VCaP (cell line): ENCODE results near the gene NPIPB6.

Experiments
- H3K27ac ChIP-seq: fragments of 450-650 bp; 2 replicates; pipeline ENCODE4 v1.5.1; 2017
- TF ChIP-seq, protein P1 (sequence below): fragments of 450-650 bp; conservative IDR thresholded peaks from 2 replicates; pipeline ENCODE4 v1.5.1; 2017; ENCODE audit warnings: mild to moderate bottlenecking, moderate library complexity

The NPIPB6 gene

DNA sequence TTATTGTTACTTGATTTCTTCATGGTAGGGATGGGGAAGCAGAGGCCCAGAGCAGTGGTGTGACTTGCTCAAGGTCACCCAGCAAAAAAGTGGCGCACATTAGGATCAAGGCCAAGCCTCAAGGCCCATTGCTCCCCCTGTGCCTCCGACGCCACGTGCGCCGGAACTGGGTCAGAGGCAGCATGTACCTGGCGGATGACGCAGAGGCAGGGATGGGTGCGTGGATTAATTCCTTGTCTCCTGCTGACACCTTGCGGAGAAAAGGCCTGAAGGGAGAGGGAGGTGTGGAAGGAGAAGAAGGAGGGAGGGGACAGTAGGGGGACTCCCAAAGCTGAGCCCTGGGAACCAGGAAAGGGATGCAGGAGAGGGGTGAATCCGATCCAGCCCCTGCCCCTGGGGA lies 52.5 kb downstream of the NPIPB6 start:
- H3K27ac ChIP-seq: no peak overlapping the region
- TF ChIP-seq, protein P1, sequence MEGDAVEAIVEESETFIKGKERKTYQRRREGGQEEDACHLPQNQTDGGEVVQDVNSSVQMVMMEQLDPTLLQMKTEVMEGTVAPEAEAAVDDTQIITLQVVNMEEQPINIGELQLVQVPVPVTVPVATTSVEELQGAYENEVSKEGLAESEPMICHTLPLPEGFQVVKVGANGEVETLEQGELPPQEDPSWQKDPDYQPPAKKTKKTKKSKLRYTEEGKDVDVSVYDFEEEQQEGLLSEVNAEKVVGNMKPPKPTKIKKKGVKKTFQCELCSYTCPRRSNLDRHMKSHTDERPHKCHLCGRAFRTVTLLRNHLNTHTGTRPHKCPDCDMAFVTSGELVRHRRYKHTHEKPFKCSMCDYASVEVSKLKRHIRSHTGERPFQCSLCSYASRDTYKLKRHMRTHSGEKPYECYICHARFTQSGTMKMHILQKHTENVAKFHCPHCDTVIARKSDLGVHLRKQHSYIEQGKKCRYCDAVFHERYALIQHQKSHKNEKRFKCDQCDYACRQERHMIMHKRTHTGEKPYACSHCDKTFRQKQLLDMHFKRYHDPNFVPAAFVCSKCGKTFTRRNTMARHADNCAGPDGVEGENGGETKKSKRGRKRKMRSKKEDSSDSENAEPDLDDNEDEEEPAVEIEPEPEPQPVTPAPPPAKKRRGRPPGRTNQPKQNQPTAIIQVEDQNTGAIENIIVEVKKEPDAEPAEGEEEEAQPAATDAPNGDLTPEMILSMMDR: no peak

DNA sequence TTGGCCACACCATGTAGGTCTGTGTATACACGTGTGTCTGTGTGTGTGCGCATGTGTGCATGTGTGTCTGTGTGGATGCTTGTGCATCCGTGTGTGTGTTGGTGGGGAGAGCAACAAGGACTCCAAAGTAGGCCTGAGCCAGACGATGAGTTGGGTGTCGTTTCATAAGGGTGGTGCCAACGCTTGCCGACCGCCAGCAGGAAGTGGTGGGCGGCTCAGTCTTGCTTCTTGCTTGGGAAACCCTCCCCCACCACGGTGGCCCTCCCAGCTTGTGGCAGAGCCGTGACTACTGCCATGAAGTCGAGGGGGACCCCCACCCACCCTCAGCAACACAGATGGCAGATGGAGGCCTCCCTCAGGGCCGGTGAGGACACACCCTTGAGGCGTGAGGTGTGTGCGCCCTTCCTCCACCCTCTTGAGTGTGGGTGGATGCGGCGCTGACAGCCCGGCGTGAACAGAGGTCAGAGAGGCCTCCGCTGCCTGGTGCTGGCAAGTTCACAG lies 53.4 kb downstream of the NPIPB6 start:
- TF ChIP-seq, protein P1: no peak
- H3K27ac ChIP-seq: no peak overlapping the region

DNA sequence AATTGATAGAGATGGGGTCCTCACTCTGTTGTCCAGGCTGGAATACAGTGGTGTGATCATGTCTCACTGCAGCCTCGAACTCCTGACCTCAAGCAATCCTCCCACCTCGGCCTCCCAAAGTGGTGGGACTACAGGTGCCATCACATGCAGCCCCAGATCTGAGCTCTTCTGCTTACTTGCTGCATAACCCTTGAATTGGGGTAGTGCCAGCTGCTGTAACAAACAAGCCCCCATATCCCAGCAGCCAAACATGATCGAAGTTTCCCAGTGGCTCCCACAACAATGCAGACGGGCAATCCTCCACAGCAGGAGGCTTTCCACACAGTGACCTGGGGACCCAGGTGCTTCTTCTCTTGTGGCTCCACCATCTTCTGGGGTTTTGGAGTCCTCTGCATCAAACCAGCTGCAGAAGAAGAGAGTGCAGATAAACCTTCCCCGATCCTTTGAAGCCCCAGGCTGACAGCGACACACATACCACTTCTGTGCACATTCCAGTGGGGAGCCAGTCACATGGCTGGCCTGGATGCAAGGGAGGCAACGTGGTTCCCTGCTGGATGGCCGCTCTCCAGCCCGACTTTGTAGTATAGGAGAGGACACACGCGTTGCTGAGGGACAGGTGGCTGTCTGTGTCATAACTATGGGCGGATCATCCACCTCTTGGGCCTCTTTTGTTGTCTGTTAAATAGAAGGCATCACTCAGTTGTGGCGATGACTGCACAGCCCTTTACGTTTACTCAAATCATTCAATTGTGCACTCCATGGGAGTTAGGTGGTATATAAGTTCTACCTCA lies 54.3 kb downstream of the NPIPB6 start:
- H3K27ac ChIP-seq: no peak overlapping the region
- TF ChIP-seq, protein P1: no peak

DNA sequence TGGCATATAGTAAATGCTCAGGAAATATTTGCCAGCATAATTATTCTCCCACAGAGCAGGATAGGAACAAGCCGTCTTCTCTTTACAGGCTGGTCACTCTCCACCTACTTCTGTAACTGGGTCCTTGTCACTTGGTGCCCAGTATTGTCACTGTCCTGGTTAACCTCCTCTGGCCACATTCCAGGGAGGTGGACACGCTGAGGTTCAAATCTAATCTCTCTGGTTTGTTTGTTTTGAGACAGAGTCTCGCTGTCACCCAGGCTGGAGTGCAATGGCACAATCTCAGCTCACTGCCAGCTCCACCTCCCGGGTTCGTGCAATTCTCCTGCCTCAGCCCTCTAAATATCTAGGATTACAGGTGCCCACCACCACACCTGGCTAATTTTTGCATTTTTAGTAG lies 55.4 kb downstream of the NPIPB6 start:
- TF ChIP-seq, protein P1: no peak
- H3K27ac ChIP-seq: no peak overlapping the region

DNA sequence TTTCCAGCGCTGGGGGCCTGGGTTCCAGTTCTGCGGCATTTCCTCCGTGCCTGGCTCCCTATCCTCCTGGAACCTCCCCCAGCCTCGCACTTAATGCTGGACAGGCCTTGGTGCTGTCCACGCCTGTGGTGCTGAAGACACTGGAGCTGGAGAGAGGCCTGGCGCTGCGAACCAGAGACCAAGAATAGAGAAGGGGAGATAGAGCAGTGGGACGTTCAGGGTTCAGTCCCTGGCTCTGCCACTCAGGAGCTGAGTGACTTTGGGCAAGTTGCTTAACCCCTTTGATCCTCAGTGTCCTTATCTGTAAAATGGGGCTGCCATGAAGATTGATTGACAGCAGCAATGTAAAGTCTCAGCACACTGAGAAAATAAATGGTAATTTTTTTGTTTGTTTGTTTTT lies 59.1 kb downstream of the NPIPB6 start:
- no peak overlapping the region for H3K27ac ChIP-seq
- TF ChIP-seq, protein P1: no peak

DNA sequence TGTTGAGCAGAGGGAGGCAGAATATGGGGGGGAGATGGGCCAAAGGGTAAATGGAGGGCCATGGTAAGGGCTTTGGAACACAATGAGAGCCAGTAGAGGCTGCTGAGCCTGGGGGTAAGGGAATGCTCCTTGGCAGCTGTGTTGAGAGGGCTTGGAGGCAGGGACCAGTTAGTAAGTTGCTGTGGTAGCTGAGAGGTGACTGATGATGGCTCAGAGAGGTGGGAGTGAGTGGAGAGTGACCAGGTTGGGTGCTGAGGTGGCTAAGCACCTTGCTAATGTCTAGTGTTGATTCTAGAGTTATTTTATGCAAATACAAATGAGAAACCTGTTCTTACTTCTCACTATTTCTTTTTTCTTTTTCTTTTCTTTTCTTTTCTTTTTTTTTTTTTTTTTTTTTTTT lies 60.2 kb downstream of the NPIPB6 start:
- H3K27ac ChIP-seq: no peak overlapping the region
- TF ChIP-seq, protein P1: no peak

DNA sequence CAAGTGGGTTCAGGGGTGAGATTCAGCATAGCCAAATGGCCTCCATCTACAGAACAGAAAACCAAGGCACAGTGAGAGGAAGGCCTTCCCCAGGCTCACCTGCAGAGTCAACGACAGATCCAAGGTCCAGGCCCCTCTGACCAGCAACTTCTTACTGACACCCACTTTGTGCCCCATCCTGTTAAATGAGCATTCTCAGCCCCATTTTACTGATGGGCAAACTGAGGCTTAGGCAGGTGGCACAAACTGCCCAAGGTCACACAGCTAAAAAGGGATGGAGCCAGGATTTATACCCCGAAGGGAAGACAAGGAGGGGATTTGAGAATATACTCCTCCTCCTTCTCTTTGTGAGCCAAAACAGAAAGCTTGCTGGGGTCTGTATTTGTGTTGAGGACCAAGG lies 61.7 kb downstream of the NPIPB6 start:
- TF ChIP-seq, protein P1: no peak
- no peak overlapping the region for H3K27ac ChIP-seq
